GM12874 (cell line): Measurements from ENCODE around the gene COLGALT1.

ENCODE experiments used
- CTCF ChIP-seq: IDR thresholded peaks from 2 replicates; pipeline ENCODE4 v1.5.1; 2011; ENCODE audit warnings: low read depth, mild to moderate bottlenecking, control low read depth, low read length, moderate library complexity; ENCODE audit not compliant: insufficient read depth

COLGALT1 gene

GRCh38 chr19:17557466-17557865, 2.0 kb downstream of the COLGALT1 start:
- no peak for TF ChIP-seq CTCF

GRCh38 chr19:17560205-17560595, 4.8 kb downstream of the COLGALT1 start:
- TF ChIP-seq CTCF, result no peak

- TF ChIP-seq CTCF, result no peak
Measured at GRCh38 chr19:17562097-17562496, 6.6 kb downstream of the COLGALT1 start.

GRCh38 chr19:17562561-17562960, 7.1 kb downstream of the COLGALT1 start:
- TF ChIP-seq CTCF, result no peak

GRCh38 chr19:17564781-17565180, 9.3 kb downstream of the COLGALT1 start:
- no peak for TF ChIP-seq CTCF

- TF ChIP-seq CTCF, result no peak
Measured at GRCh38 chr19:17565611-17566010, 10.2 kb downstream of the COLGALT1 start.

- TF ChIP-seq CTCF, result no peak
Measured at GRCh38 chr19:17567940-17568339, 12.5 kb downstream of the COLGALT1 start.

- no peak for TF ChIP-seq CTCF
Measured at GRCh38 chr19:17570791-17571190, 15.3 kb downstream of the COLGALT1 start.
